ENCODE measurements around the gene ATP12A.
A peak's percentile ranks its signal among the peaks of the same experiment; 100 is the strongest.

Gene ATP12A

GRCh38 chr13:24664726-24665409 is 15.3 kb upstream of the ATP12A start:
- no peaks in the 10 kb centered on the region for H3K4me1 ChIP-seq (ENCODE audit: control insufficient read depth, insufficient read depth, low read length)
- H3K9ac ChIP-seq (ENCODE audit: low read depth, low read length), result no peak overlapping the region
- H3K27me3 ChIP-seq (ENCODE audit: control insufficient read depth, insufficient read depth, low read length), result peaks cover 14% of the 10 kb centered on the region
- no peaks in the 10 kb centered on the region for H3K36me3 ChIP-seq (ENCODE audit: insufficient read depth, low read length)
- no peaks in the 10 kb centered on the region for H3K9me3 ChIP-seq (replicated peaks; ENCODE audit: low read length)
- no peak overlapping the region for H3K4me2 ChIP-seq (ENCODE audit: low read length)
- H3K4me3 ChIP-seq (ENCODE audit: low read length), result no peak overlapping the region

DNA sequence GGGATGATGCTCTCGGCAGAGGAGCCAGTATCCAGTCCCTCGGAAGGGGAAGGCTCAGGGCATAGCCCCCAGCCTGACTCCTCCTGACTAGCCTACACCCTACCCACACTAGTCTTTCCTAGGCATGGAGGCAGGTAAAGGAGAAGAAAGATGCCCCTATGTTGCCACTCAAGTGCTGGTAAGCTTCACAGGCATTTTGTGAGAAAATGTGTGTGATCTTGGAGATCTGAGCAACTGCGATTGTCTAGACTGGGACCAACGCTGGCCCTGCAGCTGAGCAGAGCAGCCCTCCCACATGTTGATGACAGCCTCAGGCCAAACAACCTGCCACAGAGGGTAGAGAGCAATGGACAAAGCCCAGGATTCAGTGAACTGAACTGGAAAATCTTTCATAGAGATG is 11.7 kb upstream of the ATP12A start:
- Histone ChIP-seq H3K4me3 (ENCODE audit: low read length) (no peak overlapping the region), H3K9me3 (replicated peaks; ENCODE audit: low read length) (no peaks in the 10 kb centered on the region), H3K9ac (ENCODE audit: low read depth, low read length) (no peak overlapping the region), H3K4me2 (ENCODE audit: low read length) (no peak overlapping the region), H3K4me1 (ENCODE audit: control insufficient read depth, insufficient read depth, low read length) (peaks cover 13% of the 10 kb centered on the region), H3K36me3 (ENCODE audit: insufficient read depth, low read length) (no peaks in the 10 kb centered on the region), H3K27me3 (ENCODE audit: control insufficient read depth, insufficient read depth, low read length) (peaks cover 14% of the 10 kb centered on the region)

DNA sequence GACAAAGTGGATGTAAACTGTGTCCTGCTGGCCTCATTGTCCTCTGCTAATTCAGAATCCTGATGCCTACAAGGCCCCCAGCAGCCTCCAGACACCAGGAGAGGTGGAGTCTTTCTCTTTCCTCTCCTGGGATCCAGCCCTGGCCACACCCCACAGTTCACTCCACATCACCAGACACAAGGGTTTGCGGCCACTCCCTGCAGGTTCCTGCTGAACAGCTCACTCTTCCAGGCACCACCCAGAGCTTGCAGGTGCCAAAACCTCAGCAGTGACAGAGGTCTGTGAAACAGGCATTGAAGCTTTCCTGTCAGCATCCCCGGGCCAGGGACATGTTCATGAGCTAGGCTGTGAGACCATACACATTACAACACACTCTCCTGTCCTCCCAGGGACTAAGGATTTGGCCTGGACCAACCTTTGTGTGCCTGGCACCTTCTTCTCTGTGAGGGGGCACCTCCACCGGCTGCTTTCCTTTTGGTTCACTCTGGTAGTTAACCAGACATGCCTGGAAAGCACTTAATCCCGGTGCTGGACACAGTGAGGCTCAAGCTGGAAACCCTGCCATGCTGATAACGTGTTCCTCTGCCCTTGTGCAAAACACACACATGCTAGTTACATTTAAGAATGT is 11.1 kb upstream of the ATP12A start:
- H3K4me2 ChIP-seq (ENCODE audit: low read length), result no peak overlapping the region
- no peak overlapping the region for H3K9ac ChIP-seq (ENCODE audit: low read depth, low read length)
- no peak overlapping the region for H3K4me3 ChIP-seq (ENCODE audit: low read length)
- peaks cover 14% of the 10 kb centered on the region for H3K27me3 ChIP-seq (ENCODE audit: control insufficient read depth, insufficient read depth, low read length)
- no peaks in the 10 kb centered on the region for H3K9me3 ChIP-seq (replicated peaks; ENCODE audit: low read length)
- peaks cover 13% of the 10 kb centered on the region for H3K4me1 ChIP-seq (ENCODE audit: control insufficient read depth, insufficient read depth, low read length)
- no peaks in the 10 kb centered on the region for H3K36me3 ChIP-seq (ENCODE audit: insufficient read depth, low read length)

- Histone ChIP-seq H3K9ac (ENCODE audit: low read depth, low read length) (no peak overlapping the region), H3K9me3 (replicated peaks; ENCODE audit: low read length) (no peaks in the 10 kb centered on the region), H3K4me3 (ENCODE audit: low read length) (no peak overlapping the region), H3K4me1 (ENCODE audit: control insufficient read depth, insufficient read depth, low read length) (peaks cover 13% of the 10 kb centered on the region), H3K4me2 (ENCODE audit: low read length) (no peak overlapping the region), H3K27me3 (ENCODE audit: control insufficient read depth, insufficient read depth, low read length) (peaks cover 14% of the 10 kb centered on the region), H3K36me3 (ENCODE audit: insufficient read depth, low read length) (no peaks in the 10 kb centered on the region)
These were observed 10.0 kb upstream of the ATP12A start for GRCh38 chr13:24670174-24670573.

DNA sequence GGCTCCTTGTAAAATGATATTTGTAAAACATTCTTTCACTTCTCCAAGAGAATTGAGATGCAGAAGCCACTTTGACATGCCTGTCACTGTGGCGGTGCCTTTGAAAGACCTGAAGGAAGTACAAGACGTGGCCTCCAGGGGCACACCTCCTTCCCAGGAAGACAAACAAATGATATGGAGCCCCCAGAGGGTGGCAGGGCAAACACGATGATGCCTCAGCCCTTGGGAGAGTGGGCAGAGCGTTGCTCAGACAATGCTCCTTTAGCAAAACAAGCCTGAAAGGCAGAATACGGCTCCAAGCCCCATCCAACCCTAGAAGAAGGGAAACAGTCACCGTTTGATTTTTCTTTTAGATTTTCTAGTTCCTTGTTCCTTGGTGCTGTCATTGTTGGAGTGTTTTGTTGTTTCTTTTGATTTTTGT is 9.2 kb upstream of the ATP12A start:
- no peaks in the 10 kb centered on the region for H3K36me3 ChIP-seq (ENCODE audit: insufficient read depth, low read length)
- H3K9ac ChIP-seq (ENCODE audit: low read depth, low read length), result no peak overlapping the region
- peaks cover 14% of the 10 kb centered on the region for H3K27me3 ChIP-seq (ENCODE audit: control insufficient read depth, insufficient read depth, low read length)
- H3K9me3 ChIP-seq (replicated peaks; ENCODE audit: low read length), result no peaks in the 10 kb centered on the region
- no peak overlapping the region for H3K4me3 ChIP-seq (ENCODE audit: low read length)
- H3K4me1 ChIP-seq (ENCODE audit: control insufficient read depth, insufficient read depth, low read length), result peaks cover 13% of the 10 kb centered on the region
- peak overlapping the region; percentile 76 for H3K4me2 ChIP-seq (ENCODE audit: low read length)

- H3K4me3 ChIP-seq (ENCODE audit: low read length), result peak overlapping the region; percentile 47
- H3K27me3 ChIP-seq (ENCODE audit: control insufficient read depth, insufficient read depth, low read length), result peaks cover 19% of the 10 kb centered on the region
- no peaks in the 10 kb centered on the region for H3K36me3 ChIP-seq (ENCODE audit: insufficient read depth, low read length)
- peak overlapping the region; percentile 62 for H3K9ac ChIP-seq (ENCODE audit: low read depth, low read length)
- H3K4me2 ChIP-seq (ENCODE audit: low read length), result peak overlapping the region; percentile 76
- H3K9me3 ChIP-seq (replicated peaks; ENCODE audit: low read length), result no peaks in the 10 kb centered on the region
- peaks cover 13% of the 10 kb centered on the region for H3K4me1 ChIP-seq (ENCODE audit: control insufficient read depth, insufficient read depth, low read length)
These were observed 8.7 kb upstream of the ATP12A start for GRCh38 chr13:24671386-24672113.

DNA sequence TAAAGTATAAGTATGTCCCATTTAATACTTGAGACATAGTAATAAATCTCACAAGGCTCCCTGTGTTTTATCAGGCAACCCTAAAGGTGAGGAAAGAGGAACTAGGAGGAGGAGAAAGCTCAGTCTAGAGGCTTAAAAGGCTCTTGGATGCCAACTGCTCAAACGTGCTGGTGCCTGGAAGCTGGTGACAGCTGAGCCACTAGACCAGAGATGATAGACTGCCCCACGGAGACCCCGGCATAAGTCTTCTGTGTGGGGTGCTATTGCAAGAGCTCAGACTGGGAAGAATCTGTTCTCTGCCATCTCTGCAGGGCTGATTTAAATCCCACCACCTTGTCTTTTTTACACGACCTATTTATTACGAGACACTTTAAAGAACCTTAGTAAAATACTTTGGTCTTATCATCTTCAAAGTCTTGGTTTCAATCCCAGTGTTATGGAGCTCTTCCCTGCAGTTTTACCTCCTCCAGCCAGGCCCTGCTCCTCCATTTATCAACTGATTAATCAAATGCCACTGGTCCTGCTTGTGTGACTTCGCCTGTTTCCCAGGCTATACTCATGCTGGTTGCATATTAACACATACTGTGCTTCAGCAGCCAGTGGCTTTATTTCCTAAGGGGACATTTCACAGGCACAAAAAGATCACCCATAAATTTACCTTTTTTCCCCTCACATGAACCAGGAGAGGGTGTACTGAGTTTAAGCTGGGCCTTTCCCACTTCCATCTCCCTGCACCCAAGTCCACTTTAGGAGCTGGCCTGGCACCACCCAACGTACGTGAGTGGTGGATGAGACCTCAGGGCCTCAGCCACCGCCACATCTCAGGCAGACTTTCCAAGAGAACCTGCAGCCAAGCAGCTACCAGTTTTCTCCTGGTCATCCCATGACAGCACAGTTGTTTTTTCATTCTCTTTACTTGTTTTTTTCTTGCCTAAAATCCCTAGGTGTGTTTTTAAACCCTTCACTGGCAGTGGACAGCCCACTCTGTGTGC is 7.8 kb upstream of the ATP12A start:
- H3K9me3 ChIP-seq (replicated peaks; ENCODE audit: low read length), result no peaks in the 10 kb centered on the region
- no peaks in the 10 kb centered on the region for H3K36me3 ChIP-seq (ENCODE audit: insufficient read depth, low read length)
- no peak overlapping the region for H3K9ac ChIP-seq (ENCODE audit: low read depth, low read length)
- peaks cover 20% of the 10 kb centered on the region for H3K27me3 ChIP-seq (ENCODE audit: control insufficient read depth, insufficient read depth, low read length)
- peaks cover 13% of the 10 kb centered on the region for H3K4me1 ChIP-seq (ENCODE audit: control insufficient read depth, insufficient read depth, low read length)
- peak overlapping the region; percentile 76 for H3K4me2 ChIP-seq (ENCODE audit: low read length)
- H3K4me3 ChIP-seq (ENCODE audit: low read length), result no peak overlapping the region

DNA sequence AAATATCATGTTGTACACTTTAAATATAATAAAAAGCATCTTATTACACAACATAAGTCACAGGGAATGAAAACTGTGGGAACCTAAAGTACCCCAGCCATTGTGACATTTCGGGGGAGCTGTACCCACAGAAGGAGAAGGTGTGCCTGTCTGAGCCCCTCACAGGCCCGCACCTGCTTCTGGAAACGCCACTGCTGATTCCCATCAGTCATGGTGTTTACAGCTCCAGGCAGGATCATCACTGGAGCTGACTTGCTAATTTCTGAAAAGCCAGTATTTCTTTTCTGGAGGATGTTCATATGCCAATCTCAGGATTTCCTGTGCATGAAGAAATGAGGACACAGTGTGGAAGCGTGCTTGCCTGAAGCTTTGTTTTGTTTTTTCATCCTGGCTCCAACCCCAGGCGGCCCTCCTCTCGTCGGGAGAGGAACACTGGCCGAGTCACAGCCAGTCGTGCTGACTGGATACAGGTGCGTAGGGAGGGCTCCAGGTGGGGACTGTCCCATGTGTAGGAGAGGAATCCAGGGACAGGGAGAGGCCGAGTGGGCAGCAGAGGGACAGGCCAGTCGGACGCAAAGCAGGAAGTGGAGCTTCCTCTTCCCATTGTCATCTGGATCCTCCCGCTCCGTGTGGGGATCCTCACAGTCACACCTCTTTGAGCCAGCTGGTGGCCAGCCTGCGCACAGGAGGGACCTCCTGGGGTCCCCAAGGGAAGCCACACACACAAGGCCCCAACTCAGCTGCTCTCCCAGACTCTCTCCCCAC is 4.2 kb upstream of the ATP12A start:
- peaks cover 11% of the 10 kb centered on the region for H3K4me1 ChIP-seq (ENCODE audit: control insufficient read depth, insufficient read depth, low read length)
- no peak overlapping the region for H3K4me3 ChIP-seq (ENCODE audit: low read length)
- H3K36me3 ChIP-seq (ENCODE audit: insufficient read depth, low read length), result no peaks in the 10 kb centered on the region
- no peak overlapping the region for H3K4me2 ChIP-seq (ENCODE audit: low read length)
- no peaks in the 10 kb centered on the region for H3K9me3 ChIP-seq (replicated peaks; ENCODE audit: low read length)
- peaks cover 37% of the 10 kb centered on the region for H3K27me3 ChIP-seq (ENCODE audit: control insufficient read depth, insufficient read depth, low read length)
- H3K9ac ChIP-seq (ENCODE audit: low read depth, low read length), result no peak overlapping the region

- H3K4me1 ChIP-seq (ENCODE audit: control insufficient read depth, insufficient read depth, low read length), result no peaks in the 10 kb centered on the region
- no peaks in the 10 kb centered on the region for H3K9me3 ChIP-seq (replicated peaks; ENCODE audit: low read length)
- H3K4me2 ChIP-seq (ENCODE audit: low read length), result no peak overlapping the region
- no peaks in the 10 kb centered on the region for H3K36me3 ChIP-seq (ENCODE audit: insufficient read depth, low read length)
- H3K4me3 ChIP-seq (ENCODE audit: low read length), result no peak overlapping the region
- peaks cover 44% of the 10 kb centered on the region for H3K27me3 ChIP-seq (ENCODE audit: control insufficient read depth, insufficient read depth, low read length)
- no peak overlapping the region for H3K9ac ChIP-seq (ENCODE audit: low read depth, low read length)
These were observed 2.1 kb upstream of the ATP12A start for GRCh38 chr13:24678151-24678550.

- Histone ChIP-seq H3K36me3 (ENCODE audit: insufficient read depth, low read length) (no peaks in the 10 kb centered on the region), H3K4me1 (ENCODE audit: control insufficient read depth, insufficient read depth, low read length) (no peaks in the 10 kb centered on the region), H3K9ac (ENCODE audit: low read depth, low read length) (no peak overlapping the region), H3K9me3 (replicated peaks; ENCODE audit: low read length) (no peaks in the 10 kb centered on the region), H3K27me3 (ENCODE audit: control insufficient read depth, insufficient read depth, low read length) (peaks cover 44% of the 10 kb centered on the region), H3K4me2 (ENCODE audit: low read length) (no peak overlapping the region), H3K4me3 (ENCODE audit: low read length) (no peak overlapping the region)
These were observed 522 bp upstream of the ATP12A start for GRCh38 chr13:24679686-24680085.
